22Rv1 (cell line): Measurements from ENCODE around the gene SPEF1.
A peak's percentile ranks its signal among the peaks of the same experiment; 100 is the strongest.

Experiments used
- ZFX ChIP-seq: fragments of 450-650 bp; IDR thresholded peaks from 2 replicates; pipeline ENCODE4 v1.6.1; 2017; ENCODE audit warnings: antibody characterized with exemption, borderline replicate concordance
- TF ChIP-seq, protein P1 (sequence below): fragments of 450-650 bp; IDR thresholded peaks from 2 replicates; pipeline ENCODE4 v1.5.1; 2017; ENCODE audit warnings: mild to moderate bottlenecking

DNA sequence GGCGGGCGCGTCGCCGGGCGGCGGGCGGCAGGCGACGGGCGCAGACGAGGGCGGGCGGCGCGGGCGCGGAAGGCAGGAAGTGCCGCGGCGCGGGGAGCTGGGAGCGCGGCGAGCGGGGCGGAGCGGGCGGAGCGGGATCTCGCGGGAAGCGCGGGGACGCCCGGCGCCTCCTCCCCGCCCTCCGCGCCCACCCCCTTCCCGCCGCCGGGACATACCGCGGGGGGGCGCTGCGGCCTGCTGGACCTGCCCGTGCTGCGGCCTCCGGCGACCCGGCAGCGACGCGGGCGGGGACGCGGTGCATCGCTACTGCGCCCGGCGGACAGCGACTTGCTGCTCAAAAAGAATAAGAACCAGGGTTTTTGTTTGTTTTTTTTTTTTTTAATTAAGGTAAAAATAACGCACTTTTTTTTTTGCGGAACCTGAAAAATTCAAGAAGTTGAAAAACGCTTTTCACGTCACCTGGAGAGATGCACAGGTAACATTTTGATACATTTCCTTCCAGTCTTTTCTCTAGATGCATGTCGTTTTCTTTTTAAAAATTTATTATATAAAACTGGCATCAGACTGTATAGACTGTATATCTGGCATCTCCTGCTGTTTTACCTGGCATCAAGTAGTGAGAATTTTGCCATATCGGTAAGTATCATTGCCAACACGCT is 5.5 kb upstream of the SPEF1 start, which contains the start of gene CENPB:
- TF ChIP-seq, protein P1, sequence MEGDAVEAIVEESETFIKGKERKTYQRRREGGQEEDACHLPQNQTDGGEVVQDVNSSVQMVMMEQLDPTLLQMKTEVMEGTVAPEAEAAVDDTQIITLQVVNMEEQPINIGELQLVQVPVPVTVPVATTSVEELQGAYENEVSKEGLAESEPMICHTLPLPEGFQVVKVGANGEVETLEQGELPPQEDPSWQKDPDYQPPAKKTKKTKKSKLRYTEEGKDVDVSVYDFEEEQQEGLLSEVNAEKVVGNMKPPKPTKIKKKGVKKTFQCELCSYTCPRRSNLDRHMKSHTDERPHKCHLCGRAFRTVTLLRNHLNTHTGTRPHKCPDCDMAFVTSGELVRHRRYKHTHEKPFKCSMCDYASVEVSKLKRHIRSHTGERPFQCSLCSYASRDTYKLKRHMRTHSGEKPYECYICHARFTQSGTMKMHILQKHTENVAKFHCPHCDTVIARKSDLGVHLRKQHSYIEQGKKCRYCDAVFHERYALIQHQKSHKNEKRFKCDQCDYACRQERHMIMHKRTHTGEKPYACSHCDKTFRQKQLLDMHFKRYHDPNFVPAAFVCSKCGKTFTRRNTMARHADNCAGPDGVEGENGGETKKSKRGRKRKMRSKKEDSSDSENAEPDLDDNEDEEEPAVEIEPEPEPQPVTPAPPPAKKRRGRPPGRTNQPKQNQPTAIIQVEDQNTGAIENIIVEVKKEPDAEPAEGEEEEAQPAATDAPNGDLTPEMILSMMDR = peak; percentile 97
- no peak for TF ChIP-seq ZFX
